Psoas muscle (tissue), 8 donors: ENCODE results near the gene USP8. TPM values are rescaled to one million over a fixed set of nuclear protein-coding genes. Genes with fewer than 3 reads are reported as not detected.

Experiments
- ATAC-seq, 4 donors: fragments of 200-7000 bp; cut with Tn5 transposase; one replicate each; pipeline ENCODE4 v1.9.1; 2020; ENCODE audit warnings: moderate library complexity in 3 of 4, mild to moderate bottlenecking in 2 of 4
- DNase-seq, 2 donors: peaks; one replicate each; pipeline ENCODE4 v3.0.0-alpha.2; 2020
- H3K27ac ChIP-seq: fragments of 200-600 bp; one replicate; pipeline ENCODE4 v1.8.0; 2022
- H3K27me3 ChIP-seq, 3 donors: fragments of 200-600 bp in 1 of 3; one replicate each; pipeline versions ENCODE4 v1.6.1 to v1.8.0; 2013 to 2022; ENCODE audit warnings: low read length in 2 of 3, mild to moderate bottlenecking in 2 of 3, moderate library complexity in 1 of 3; ENCODE audit not compliant: insufficient read depth in 3 of 3
- H3K36me3 ChIP-seq, 2 donors: fragments of 200-600 bp in 1 of 2; one replicate each; pipeline versions ENCODE4 v1.6.1 to v1.8.0; 2013 to 2022; ENCODE audit warnings: low read depth in 1 of 2, mild to moderate bottlenecking in 1 of 2, moderate library complexity in 1 of 2; ENCODE audit not compliant: insufficient read depth in 1 of 2
- H3K4me1 ChIP-seq: fragments of 200-600 bp; one replicate; pipeline ENCODE4 v1.8.0; 2022
- H3K4me3 ChIP-seq: fragments of 200-600 bp; one replicate; pipeline ENCODE4 v1.8.0; 2022; ENCODE audit warnings: mild to moderate bottlenecking
- H3K9me3 ChIP-seq: fragments of 200-600 bp; one replicate; pipeline ENCODE4 v1.8.0; 2022
- WGBS, 3 donors: extraction: QIAGEN DNeasy Blood & Tissue Kit; methylation state at CpG; one replicate each; pipeline versions ENCODE4 v1.1.6 to v1.1.7; 2013; 5-methylcytosine and 5-hydroxymethylcytosine counted together
- intact Hi-C, 2 donors: fragments of 100-400 bp; cut with DNase I; formaldehyde crosslinking; loops; one replicate each; pipeline versions ENCODE4 v1.11.0 to v1.14.2; 2022
- polyA plus RNA-seq, 3 donors: library from polyadenylated mRNA; stranded (reverse); fragments of 200-250 nt; gene quantifications; one replicate each; pipeline ENCODE4 v1.2.3, GENCODE V29; 2013
- total RNA-seq, 4 donors: library from RNA; stranded (reverse); fragmentation: NEBNext Ultra II Directional in 2 of 4; extraction: Animal tissue kit (Norgen Biotek cat#: 25700) in 2 of 4; gene quantifications; one replicate each; pipeline versions ENCODE4 v1.2.1 to v1.2.4, GENCODE V29; 2021 to 2023
- TF ChIP-seq, protein P1 (sequence below): fragments of 200-600 bp; IDR thresholded peaks from one replicate; pipeline ENCODE4 v1.8.0; 2022; ENCODE audit warnings: antibody characterized with exemption
- donor health status: healthy with polysubstance abuse.
- donor health status: DM: no; HTN: no; CAD: no; lungs with moderate emphysema.
- donor health status: Bipolar disorder and iron deficiency.
- donor health status: healthy.
- donor health status: DM: yes; HTN: yes; CAD: no.
- donor health status: DM: no; HTN: no; CAD: no.
- donor health status: DM: no; HTN: no; CAD: no.
- donor health status: DM: yes; HTN: yes; CAD: no.

Gene USP8
- total and polyA plus RNA-seq, 7 donors, result 16.9 to 42.9 (median 30.7) TPM

DNA sequence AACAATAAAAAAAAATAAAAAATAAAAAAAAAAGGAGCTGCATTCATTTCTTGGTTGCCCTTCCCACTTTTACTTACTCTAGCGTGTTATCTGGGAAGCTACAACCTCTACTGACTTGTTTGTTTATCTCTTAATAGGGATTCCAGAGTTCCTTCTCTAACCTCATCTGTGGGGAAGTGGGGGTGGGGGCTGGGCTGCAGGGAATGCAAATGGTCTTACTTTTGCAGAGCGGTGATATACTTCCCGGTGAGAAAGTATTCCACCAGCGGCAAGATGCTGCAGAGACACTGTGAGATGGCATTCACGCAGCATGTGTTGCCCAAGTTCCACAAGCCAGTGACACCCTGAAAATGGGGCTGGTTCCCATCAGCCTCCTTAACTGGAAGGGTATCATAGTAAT is 120.2 kb downstream of the USP8 start:
- ATAC-seq (no peak), DNase-seq (no peak)
- intact Hi-C loops, result no loop called here
- Histone ChIP-seq H3K9me3 (no peaks in the 10 kb centered on the region), H3K27me3 (peaks cover 0 to 4% (median 0%) of the 10 kb centered on the region in 3 donors), H3K4me1 (no peaks in the 10 kb centered on the region), H3K36me3 (no peaks in the 10 kb centered on the region), H3K27ac (no peak overlapping the region), H3K4me3 (no peak overlapping the region)
- 64 to 67% (median 66%) methylated on average over 5 of the region's 5 CpGs for WGBS, 3 donors
- TF ChIP-seq, protein P1, sequence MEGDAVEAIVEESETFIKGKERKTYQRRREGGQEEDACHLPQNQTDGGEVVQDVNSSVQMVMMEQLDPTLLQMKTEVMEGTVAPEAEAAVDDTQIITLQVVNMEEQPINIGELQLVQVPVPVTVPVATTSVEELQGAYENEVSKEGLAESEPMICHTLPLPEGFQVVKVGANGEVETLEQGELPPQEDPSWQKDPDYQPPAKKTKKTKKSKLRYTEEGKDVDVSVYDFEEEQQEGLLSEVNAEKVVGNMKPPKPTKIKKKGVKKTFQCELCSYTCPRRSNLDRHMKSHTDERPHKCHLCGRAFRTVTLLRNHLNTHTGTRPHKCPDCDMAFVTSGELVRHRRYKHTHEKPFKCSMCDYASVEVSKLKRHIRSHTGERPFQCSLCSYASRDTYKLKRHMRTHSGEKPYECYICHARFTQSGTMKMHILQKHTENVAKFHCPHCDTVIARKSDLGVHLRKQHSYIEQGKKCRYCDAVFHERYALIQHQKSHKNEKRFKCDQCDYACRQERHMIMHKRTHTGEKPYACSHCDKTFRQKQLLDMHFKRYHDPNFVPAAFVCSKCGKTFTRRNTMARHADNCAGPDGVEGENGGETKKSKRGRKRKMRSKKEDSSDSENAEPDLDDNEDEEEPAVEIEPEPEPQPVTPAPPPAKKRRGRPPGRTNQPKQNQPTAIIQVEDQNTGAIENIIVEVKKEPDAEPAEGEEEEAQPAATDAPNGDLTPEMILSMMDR, result no peak

DNA sequence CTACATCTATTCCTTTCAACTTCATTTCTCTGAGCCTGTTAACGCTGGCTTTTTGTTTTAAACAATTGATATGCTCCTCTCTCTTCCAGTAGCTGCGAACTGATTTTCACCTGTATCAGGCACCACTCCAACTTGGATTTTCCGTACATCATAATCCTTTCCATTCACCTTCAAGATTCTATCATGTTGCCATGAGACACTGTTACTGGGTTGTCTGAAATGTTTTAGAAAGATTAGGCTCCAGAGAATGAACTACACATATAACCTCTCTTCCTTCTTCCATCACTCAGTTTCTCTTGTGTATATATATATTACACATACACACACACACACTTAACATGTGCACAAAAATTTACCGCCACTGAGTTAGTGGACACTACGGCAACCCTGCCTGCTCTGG is 122.4 kb downstream of the USP8 start, which contains the start of gene USP50:
USP50 (minus strand) TSS at position 101 of the 400 bp plus-strand sequence. CDS start 141 bp downstream, outside the sequence.
- Histone ChIP-seq H3K27me3 (peaks cover 0 to 1% (median 0%) of the 10 kb centered on the region in 3 donors), H3K4me1 (no peaks in the 10 kb centered on the region), H3K9me3 (no peaks in the 10 kb centered on the region), H3K36me3 (no peaks in the 10 kb centered on the region), H3K4me3 (no peak within 1 kb of the TSS), H3K27ac (no peak within 1 kb of the TSS)
- TF ChIP-seq, protein P1, result no peak
- ATAC-seq, result no peak
- WGBS, 3 donors, result 84 to 91% (median 88%) methylated on average over 5 of the region's 5 CpGs
- intact Hi-C loops, result no loop called here
- no peak for DNase-seq

DNA sequence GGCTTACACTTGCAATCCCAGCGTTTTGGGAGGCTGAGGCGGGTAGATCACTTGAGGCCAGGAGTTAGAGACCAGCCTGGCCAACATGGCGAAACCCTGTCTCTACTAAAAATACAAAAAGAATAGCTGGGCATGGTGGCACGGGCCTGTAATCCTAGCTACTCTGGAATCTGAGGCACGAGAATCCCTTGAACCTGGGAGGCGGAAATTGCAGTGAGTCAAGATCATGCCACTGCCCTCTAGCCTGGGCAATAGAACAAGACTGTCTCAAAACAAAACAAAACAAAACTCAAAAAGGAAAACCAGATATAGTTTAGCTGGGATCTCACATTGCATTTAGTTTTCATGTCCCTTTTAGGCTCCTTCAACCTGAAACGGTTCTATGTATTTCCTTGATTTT is 125.1 kb downstream of the USP8 start:
- no peaks in the 10 kb centered on the region for H3K9me3 ChIP-seq
- DNase-seq, result no peak
- no peaks in the 10 kb centered on the region for H3K36me3 ChIP-seq
- H3K4me1 ChIP-seq, result no peaks in the 10 kb centered on the region
- 69 to 76% (median 73%) methylated on average over 7 of the region's 7 CpGs for WGBS, 3 donors
- H3K27me3 ChIP-seq, result peaks cover 0 to 1% (median 0%) of the 10 kb centered on the region in 3 donors
- no peak for ATAC-seq
- intact Hi-C loops, result no loop called here
- TF ChIP-seq, protein P1, result no peak
- H3K27ac ChIP-seq, result no peak overlapping the region
- H3K4me3 ChIP-seq, result no peak overlapping the region

DNA sequence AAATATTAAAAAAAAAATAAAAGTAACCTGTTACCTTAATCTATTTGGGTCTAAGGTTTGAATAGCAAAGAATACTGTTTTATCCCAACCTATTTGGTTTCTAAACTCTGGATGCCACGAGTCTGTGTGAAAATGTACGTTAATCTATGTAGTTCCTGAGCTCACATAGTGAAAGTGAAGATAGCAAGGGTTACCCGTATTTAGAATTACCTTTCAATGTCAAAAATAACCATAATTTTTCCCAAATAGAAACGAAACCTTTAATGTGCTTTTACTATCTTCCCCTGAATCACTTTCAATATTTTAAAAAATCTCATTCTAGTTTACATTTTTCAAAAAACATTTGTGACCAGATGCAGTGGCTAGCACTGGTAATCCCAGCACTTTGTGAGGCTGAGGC is 128.0 kb downstream of the USP8 start:
- H3K4me3 ChIP-seq, result no peak overlapping the region
- peaks cover 0 to 2% of the 10 kb centered on the region in 2 donors for H3K36me3 ChIP-seq
- no peak for DNase-seq
- TF ChIP-seq, protein P1, result no peak
- peaks cover 0 to 1% (median 0%) of the 10 kb centered on the region in 3 donors for H3K27me3 ChIP-seq
- H3K27ac ChIP-seq, result no peak overlapping the region
- no peak for ATAC-seq
- 88 to 90% (median 89%) methylated on average over 4 of the region's 4 CpGs for WGBS, 3 donors
- H3K9me3 ChIP-seq, result no peaks in the 10 kb centered on the region
- H3K4me1 ChIP-seq, result no peaks in the 10 kb centered on the region
- intact Hi-C loops, result no loop called here
